ENCODE results near the gene CFAP91. TPM values are rescaled to one million over a fixed set of nuclear protein-coding genes. Genes with fewer than 3 reads are reported as not detected.
A peak's percentile ranks its signal among the peaks of the same experiment; 100 is the strongest.
"Not testable (repeated sequence)": the region's sequence is repeated elsewhere in the genome, so short reads cannot be mapped to it uniquely, and the experiment has no call there.

The CFAP91 gene
- polyA plus RNA-seq, 3 donors: 21.8 to 36.0 (median 22.1) TPM

DNA sequence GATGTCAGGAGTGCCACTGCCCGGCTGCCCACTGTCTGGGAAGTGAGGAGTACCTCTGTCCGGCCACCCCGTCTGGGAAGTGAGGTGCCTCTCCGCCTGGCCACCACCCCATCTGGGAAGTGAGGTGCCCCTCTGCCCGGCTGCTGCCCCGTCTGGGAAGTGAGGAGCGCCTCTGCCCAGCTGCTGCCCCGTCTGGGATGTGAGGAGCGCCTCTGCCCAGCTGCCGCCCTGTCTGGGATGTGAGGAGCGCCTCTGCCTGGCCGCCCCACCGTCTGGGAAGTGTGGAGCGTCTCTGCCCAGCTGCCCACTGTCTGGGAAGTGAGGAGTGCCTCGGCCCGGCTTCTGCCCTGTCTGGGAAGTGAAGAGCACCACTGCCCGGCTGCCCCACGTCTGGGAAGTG lies 28.9 kb upstream of the CFAP91 start:
- DNase-seq (ENCODE audit: extremely low read depth in 1 of 11, low read depth in 9 of 11, low spot score in 4 of 11): no peak

DNA sequence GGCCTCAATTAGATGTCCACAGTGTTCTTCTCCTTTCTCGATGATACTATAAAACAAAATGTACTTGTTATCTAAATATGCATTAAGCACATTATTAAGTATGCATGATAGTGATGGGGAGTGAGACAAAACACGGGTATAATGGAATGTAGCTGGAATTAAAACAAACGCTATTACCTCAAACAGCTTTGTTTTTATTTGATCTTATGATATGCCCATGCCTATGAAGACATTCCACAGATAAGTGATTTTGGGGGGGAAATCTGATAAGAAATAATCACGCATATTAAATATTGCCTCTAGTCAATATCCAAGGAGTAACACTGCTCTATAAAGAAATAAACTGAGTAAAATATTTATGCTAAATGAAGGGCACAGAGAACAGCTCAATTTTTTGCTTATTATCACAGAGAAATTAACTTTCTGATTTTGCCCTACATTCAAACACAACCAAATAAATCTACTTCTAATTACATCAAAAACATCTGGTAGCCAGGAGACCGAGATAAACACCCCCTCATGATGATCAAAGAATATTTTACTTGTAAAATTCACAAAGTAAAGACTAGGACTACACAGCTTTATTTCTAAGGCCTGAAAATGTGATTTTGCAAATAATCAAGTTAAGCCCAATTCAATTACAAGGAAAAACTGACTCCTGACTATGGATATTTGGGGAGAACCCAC lies 27.5 kb upstream of the CFAP91 start:
- no peak for DNase-seq (ENCODE audit: extremely low read depth in 1 of 11, low read depth in 9 of 11, low spot score in 4 of 11)

DNA sequence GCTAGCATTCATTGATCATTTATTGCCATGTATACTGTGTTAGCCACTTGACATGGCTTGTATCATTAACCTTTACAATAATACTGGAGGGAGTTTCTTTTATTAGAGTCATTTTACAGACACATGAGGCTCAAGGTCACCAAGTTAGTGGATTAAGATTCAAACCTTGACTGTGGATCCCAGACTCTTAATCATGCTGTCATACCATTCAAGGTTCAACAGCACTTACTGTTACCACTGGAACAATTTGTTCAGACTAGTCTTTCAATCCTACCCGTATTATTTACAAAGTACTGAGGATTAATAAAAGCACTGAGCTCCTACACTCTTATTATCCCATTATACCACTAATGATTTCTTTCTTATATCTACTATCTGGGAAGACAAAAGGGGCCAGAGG lies 26.8 kb upstream of the CFAP91 start:
- no peak for DNase-seq (ENCODE audit: extremely low read depth in 1 of 11, low read depth in 9 of 11, low spot score in 4 of 11)

- peak; percentile 86 to 96 (median 94) for DNase-seq (ENCODE audit: extremely low read depth in 1 of 11, low read depth in 9 of 11, low spot score in 4 of 11)
Measured at GRCh38 chr3:119676771-119677640, 25.8 kb upstream of the CFAP91 start, which contains the start of gene COX17. Gene COX17, minus strand, starts transcription at chr3:119677406. Its CDS starts 96 bp downstream, at chr3:119677310.

DNA sequence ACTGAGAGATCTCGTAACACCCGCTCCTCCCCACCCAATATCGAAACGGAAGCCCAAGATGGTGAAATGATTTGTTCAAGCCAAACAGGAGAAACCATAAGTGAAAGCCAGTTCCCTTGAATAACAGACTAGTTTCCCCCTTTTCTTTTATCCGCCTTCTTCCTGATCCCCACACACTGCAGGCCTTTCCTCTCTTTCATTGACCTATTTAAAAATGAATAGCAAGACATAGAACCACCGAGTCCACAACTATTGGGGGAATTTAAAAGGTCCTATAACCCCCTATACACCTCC lies 25.2 kb upstream of the CFAP91 start:
- DNase-seq (ENCODE audit: extremely low read depth in 1 of 11, low read depth in 9 of 11, low spot score in 4 of 11): no peak

DNA sequence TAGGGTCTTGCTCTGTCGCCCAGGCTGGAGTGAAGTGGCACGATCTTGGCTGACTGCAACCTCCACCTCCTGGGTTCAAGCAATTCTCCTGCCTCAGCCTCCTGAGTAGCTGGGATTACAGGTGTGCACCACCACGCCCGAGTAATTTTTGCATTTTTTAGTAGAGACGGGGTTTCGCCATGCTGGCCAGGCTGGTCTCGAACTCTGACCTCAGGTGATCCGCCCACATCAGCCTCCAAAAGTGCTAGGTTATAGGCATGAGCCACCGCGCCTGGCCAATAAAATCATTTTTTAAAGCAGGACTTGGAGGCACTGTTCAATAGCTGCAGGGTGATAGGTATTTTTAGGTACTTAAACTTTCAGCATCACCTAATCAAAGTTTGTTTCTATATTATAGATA lies 24.6 kb upstream of the CFAP91 start:
- not testable (repeated sequence) for DNase-seq (ENCODE audit: extremely low read depth in 1 of 11, low read depth in 9 of 11, low spot score in 4 of 11)

DNA sequence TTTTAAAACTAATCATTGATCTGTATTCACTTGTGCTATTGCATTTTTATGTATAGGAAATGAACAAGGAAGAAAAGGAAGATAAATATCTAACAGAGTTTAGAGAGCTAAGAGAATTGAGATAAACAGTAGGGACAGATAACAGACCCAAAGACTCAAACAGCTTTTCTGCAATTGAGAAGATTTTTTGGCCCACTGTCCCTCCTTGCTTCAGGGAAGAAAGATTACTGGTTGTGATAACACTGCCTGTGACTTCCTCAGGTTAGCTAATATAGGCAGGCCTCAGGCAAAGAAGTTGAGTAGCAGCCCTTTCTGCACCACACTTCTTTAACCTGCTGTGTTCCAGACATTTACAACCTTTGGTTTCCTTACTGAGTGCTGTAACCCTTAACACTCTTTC lies 22.9 kb upstream of the CFAP91 start:
- no peak for DNase-seq (ENCODE audit: extremely low read depth in 1 of 11, low read depth in 9 of 11, low spot score in 4 of 11)

GRCh38 chr3:119681279-119681678 lies 21.5 kb upstream of the CFAP91 start:
- DNase-seq (ENCODE audit: extremely low read depth in 1 of 11, low read depth in 9 of 11, low spot score in 4 of 11): no peak

- no peak for DNase-seq (ENCODE audit: extremely low read depth in 1 of 11, low read depth in 9 of 11, low spot score in 4 of 11)
Measured at GRCh38 chr3:119683421-119683820, 19.4 kb upstream of the CFAP91 start.

DNA sequence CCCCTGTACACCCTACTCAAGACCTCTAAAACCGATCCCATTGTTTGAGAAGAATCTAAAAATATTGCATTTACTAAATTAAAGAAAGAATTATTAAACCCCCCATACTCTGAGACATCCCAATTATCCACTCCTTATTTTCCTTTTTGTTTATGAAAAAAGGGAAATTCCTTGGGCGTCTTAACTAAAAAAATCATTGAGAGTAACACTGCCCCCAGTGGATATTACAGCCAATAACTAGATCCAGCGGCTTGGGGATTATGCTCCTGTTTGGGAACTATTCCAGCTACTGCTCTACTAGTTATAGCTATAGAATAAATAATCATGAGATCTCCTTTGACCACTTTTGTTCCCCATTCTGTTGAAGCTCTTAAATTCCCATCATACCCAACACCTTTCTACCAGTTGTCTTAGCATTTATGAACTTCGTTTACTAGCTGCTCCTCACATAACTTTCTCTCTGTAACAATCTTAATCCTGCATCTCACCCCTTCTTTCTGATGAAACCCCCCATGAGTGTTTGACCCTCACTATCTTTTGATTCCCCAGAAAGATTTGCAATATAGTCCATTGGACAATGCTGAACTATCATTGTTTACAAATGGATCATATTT lies 12.7 kb upstream of the CFAP91 start:
- no peak for DNase-seq (ENCODE audit: extremely low read depth in 1 of 11, low read depth in 9 of 11, low spot score in 4 of 11)

GRCh38 chr3:119695480-119695879 lies 7.3 kb upstream of the CFAP91 start:
- no peak for DNase-seq (ENCODE audit: extremely low read depth in 1 of 11, low read depth in 9 of 11, low spot score in 4 of 11)

- no peak for DNase-seq (ENCODE audit: extremely low read depth in 1 of 11, low read depth in 9 of 11, low spot score in 4 of 11)
Measured at GRCh38 chr3:119697394-119697793, 5.4 kb upstream of the CFAP91 start.

GRCh38 chr3:119700269-119700919 lies 2.4 kb upstream of the CFAP91 start:
- no peak for DNase-seq (ENCODE audit: extremely low read depth in 1 of 11, low read depth in 9 of 11, low spot score in 4 of 11)

- DNase-seq (ENCODE audit: extremely low read depth in 1 of 11, low read depth in 9 of 11, low spot score in 4 of 11): no peak
Measured at GRCh38 chr3:119700920-119701734, 1.7 kb upstream of the CFAP91 start.

DNA sequence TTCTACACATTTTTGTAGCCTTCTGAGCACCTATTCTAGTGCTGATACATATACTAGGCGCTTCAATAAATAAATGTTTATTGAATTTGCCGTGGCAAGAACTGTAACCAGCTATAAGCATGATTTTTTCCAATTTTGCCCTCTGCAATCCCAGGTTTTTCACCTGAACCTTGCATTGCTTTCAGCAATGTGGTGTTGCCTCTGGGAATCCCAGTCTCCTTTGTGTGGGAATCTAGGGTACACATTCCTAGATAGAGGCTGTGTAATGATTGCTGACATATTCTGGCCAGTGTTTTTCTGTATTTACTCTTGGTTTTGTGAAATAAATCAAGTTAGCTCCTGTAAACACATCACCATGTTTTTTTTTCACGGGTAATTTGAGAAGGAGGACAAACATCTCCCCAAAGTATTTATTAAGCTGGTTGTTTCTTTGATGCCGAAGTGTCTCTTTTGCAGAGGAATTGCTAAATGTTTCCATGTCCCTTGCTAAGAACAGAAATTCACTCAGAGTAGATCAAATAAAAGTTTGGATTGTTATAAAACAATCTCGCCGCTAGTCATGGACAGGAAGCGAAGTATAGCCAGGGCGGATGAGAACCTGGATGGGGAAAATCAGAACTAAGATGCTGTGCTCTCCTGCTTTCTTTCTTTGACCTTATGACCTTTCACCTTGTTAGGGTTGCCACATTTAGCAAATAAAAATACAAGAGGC lies 1.2 kb downstream of the CFAP91 start:
- peak in 4 of 11 donors; percentile 10 to 37 (median 20) for DNase-seq (ENCODE audit: extremely low read depth in 1 of 11, low read depth in 9 of 11, low spot score in 4 of 11)

DNA sequence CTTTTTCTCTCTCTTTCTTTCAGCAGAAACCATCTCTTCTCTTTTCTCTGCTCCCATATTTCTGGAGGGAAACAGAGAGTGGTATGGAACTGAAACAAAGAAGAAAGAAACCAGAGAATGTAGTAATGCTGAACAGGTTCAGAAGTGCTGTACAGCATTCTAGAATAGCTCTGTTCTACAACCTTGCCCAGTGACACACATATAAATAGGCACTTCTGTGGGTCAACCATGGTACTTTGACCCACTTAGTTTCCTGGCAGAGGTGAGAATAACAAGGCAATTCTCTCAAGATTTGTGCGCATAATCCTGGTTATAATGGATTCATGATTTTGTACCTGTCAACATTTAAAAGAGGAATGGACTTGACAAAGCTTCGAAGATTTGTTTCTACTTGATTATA lies 12.3 kb downstream of the CFAP91 start:
- DNase-seq (ENCODE audit: extremely low read depth in 1 of 11, low read depth in 9 of 11, low spot score in 4 of 11): no peak

GRCh38 chr3:119716998-119717397 lies 14.2 kb downstream of the CFAP91 start:
- no peak for DNase-seq (ENCODE audit: extremely low read depth in 1 of 11, low read depth in 9 of 11, low spot score in 4 of 11)

- DNase-seq (ENCODE audit: extremely low read depth in 1 of 11, low read depth in 9 of 11, low spot score in 4 of 11): no peak
Measured at GRCh38 chr3:119717520-119717919, 14.7 kb downstream of the CFAP91 start.
